NOMO-1 treated with DMSO at 0.1 percent for 48 hours (cell line): ENCODE measurements around the gene PGAP3.
"Not testable (repeated sequence)": the region's sequence is repeated elsewhere in the genome, so short reads cannot be mapped to it uniquely, and the experiment has no call there.

Source experiments
- DNase-seq: peaks from one replicate; lab custom pipeline; 2025; ENCODE audit not compliant: unreplicated experiment; lab: John Stamatoyannopoulos, UW

PGAP3 gene

DNA sequence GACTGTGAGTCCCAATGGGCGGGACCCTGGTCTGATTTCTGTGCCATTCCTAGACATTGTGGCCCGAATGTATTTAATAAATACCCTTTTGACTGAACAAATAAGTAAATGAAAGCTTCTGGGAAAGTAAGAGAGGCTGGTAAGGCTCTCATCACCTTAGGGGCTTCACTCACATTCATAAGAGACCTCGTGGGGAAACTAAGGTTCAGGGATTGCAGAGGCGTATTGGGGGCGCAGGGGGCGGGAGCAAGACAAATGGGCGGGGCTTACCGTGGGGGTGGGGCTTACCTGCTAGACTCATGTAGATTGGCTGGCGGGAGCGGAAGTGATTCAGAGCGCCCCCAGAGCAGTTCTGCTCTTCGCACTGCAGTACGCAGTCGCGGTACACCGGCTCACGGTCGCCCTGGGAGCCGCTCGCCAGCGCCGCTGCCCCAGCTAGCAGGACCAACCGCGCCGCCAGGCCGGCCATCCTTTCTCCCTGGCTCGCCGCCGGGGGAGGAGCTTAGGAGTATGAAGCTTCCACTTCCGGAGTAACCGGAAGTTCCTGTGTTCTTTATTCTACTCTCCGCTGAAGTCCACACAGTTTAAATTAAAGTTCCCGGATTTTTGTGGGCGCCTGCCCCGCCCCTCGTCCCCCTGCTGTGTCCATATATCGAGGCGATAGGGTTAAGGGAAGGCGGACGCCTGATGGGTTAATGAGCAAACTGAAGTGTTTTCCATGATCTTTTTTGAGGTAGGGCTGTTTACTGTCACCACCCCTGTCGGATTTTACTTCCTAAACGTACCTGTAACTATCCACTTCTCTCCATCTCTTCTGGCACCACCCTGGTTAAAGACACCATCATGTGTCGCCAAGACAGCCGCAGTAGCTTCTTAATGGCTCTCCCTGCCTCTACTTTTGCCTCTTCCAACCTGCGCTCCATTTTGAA is at the start of gene PGAP3:
Gene PGAP3, minus strand, starts transcription at position 512 of the 929 bp plus-strand sequence. Its CDS starts 43 bp downstream, at position 469.
- peak; percentile 83 for DNase-seq

DNA sequence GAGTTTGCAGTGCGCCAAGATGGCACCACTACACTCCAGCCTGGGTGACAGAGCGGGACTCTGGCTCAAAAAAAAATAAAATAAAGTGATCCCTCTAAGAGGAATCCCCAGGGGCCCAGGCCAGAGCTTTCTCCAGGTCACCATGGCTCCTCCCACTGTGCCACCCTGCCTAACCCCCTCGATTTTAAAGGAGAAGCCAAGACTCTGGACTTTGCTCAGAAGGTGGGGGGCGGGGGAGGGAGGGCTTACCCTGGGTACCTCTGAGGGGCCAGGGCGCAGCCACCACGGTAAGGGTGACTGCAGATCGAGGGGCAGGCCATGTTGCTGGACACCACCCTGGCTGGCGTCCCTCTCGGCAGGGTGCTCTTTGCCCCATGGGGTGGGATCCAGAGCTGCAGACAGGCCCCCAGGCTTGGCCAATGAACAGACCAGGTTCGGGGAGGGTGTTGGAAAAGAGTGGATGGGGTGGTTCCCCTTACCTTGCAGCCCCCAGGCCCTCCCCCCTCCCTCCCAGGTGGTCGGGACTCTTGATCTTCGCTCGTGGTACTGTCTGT is 49.4 kb upstream of the PGAP3 start:
- no peak for DNase-seq

DNA sequence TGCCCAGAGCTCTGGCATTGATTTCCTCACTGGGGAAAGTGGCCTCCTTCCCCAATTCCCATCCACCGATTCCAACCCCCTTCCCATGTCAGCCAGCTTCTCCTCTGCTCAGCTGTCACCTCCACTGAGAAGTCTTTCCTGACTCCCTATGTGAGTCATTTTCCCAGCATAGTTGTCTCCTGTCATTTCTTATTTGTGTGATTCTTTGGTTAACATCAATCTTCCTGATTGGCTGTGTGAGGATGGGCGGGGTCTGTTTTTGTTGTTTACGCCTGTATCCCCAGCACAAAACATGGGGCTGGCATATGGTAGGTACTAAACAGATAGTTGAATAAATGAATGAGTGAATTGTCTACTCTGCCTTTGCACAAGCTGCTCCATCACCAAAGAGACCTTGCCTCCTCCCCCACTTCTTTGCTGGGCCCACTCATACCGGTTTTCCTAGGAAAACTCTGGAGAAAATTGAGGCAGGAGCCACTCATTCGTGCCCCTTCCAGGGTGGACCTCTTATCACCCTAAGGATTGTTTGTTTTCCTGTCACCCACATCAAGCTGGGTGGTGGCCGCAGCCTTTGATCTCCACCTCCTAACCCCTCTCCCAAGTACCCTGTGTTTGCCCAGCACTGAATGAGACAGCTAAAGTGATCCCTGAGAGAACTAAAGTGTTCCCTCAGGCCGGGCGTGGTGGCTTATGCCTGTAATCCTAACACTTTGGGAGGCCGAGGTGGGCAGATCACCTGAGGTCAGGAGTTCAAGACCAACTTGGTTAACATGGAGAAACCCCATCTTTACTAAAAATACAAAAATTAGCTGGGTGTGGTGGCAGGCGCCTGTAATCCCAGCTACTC is 48.7 kb upstream of the PGAP3 start:
- DNase-seq = no peak

DNA sequence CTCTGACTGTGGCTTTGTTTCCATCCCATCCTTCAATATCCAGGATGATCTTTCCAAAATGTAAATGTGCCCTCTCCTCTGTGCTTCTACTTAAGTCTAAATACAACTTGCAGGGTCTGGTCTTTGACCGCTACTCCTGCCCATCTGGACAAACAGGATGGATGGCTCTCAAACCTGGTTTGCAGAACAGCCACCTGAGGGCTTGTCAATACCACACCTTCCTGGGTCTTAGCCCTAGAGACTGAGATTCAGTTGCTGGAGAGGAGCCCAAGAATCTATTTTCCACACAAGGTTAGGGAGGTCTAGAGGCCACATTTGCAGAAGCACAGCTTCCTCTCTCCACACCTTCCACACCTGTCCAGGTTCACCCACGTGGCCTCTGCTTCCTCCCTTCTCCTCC is 48.0 kb upstream of the PGAP3 start:
- no peak for DNase-seq

DNA sequence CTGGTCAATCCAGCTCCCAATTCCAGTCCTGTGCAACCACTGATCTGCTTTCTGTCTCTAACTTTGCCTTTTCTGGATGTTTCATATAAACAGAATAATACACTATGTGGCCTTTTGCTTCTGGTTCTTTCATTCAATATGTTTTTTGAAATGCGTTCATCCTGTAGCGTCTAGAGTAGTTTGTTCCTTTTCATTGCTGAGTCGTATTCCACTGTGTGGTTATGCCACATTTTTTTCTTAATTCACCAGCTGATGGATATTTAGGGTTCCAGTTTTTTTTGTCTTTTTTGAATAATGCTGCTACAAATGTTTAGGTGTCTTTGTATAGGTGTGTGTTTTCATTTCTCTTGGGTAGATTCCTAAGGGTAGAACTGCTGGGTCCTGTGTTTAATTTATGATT is 44.7 kb upstream of the PGAP3 start:
- DNase-seq = no peak

- peak; percentile 69 for DNase-seq
These were observed 42.5 kb upstream of the PGAP3 start, which contains the start of gene MIEN1 for GRCh38 chr17:39730095-39730921. Gene MIEN1 (minus strand): TSS chr17:39730532. CDS start chr17:39730495, 37 bp downstream.

DNA sequence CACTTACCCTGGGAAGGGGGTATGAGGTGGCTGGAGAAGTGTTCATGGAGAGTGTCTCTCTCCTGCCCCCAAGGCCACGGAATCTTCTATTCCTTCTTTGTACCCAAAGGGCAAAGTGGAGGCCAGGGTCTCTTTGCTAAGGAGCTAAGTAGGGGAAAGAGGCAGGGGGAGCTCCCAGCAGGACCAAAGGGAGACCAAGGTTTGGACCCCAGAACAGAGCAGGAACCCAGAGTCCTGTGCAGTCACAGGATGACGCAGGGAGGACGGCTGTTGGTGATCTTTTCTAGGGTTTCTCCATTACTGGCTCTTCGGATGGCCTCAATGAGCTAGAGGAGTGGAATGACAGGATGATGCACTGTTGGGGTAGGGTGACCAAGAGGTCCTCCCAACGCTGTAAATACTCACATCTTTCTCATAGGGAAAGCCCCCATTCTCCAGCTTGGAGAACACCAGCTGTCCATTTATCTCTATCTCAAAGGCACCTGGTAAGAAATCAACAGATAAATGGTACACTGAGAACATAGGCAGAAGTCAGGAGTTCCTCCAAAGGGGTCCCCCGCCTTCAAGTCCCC is 41.5 kb upstream of the PGAP3 start:
- no peak for DNase-seq

GRCh38 chr17:39727556-39727955 is 39.7 kb upstream of the PGAP3 start:
- no peak for DNase-seq

GRCh38 chr17:39726617-39727016 is 38.8 kb upstream of the PGAP3 start:
- DNase-seq = no peak

GRCh38 chr17:39725923-39726322 is 38.1 kb upstream of the PGAP3 start:
- DNase-seq = not testable (repeated sequence)

DNA sequence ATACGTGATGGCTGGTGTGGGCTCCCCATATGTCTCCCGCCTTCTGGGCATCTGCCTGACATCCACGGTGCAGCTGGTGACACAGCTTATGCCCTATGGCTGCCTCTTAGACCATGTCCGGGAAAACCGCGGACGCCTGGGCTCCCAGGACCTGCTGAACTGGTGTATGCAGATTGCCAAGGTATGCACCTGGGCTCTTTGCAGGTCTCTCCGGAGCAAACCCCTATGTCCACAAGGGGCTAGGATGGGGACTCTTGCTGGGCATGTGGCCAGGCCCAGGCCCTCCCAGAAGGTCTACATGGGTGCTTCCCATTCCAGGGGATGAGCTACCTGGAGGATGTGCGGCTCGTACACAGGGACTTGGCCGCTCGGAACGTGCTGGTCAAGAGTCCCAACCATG is 36.9 kb upstream of the PGAP3 start:
- no peak for DNase-seq

DNA sequence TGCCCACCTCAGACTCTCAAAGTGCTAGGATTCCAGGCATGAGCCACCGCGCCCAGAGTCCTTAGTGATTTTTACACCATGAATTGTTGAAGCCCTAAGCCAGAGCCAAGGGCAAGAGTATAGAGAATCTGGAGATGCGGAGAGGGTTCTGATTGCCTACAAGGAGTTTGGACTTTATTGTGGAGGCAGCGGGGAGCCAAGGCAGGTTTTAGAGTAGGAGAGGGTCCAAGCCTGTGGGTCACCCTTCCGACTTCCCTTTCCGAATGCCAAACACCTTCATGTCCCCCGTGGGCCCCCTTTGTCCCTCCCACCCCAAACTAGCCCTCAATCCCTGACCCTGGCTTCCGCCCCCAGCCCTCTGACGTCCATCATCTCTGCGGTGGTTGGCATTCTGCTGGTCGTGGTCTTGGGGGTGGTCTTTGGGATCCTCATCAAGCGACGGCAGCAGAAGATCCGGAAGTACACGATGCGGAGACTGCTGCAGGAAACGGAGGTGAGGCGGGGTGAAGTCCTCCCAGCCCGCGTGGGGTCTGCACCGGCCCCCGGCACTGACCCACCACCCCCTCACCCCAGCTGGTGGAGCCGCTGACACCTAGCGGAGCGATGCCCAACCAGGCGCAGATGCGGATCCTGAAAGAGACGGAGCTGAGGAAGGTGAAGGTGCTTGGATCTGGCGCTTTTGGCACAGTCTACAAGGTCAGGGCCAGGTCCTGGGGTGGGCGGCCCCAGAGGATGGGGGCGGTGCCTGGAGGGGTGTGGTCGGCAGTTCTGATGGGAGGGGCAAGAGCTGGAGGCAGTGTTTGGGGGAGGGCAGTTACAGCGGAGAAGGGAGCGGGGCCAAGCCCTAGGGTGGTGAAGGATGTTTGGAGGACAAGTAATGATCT is 35.4 kb upstream of the PGAP3 start:
- DNase-seq = no peak

DNA sequence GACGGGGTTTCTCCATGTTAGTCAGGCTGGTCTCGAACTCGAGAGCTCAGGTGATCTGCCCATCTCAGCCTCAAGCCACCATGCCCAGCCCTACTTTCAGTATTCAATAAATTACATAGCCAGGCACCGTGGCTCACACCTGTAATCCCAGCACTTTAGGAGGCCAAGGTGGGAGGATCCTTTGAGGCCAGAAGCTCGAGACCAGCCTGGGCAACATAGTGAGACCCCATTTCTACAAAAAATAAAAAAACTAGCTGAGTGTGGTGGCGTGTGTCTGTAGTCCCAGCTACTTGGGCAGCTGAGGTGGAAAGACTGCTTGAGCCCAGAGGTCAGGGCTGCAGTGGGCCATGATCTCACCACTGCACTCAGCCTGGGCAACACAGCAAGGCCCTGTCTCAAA is 34.2 kb upstream of the PGAP3 start:
- DNase-seq = no peak

GRCh38 chr17:39719563-39720355 is 31.9 kb upstream of the PGAP3 start:
- no peak for DNase-seq

- DNase-seq = no peak
These were observed 29.8 kb upstream of the PGAP3 start for GRCh38 chr17:39717660-39718059.

DNA sequence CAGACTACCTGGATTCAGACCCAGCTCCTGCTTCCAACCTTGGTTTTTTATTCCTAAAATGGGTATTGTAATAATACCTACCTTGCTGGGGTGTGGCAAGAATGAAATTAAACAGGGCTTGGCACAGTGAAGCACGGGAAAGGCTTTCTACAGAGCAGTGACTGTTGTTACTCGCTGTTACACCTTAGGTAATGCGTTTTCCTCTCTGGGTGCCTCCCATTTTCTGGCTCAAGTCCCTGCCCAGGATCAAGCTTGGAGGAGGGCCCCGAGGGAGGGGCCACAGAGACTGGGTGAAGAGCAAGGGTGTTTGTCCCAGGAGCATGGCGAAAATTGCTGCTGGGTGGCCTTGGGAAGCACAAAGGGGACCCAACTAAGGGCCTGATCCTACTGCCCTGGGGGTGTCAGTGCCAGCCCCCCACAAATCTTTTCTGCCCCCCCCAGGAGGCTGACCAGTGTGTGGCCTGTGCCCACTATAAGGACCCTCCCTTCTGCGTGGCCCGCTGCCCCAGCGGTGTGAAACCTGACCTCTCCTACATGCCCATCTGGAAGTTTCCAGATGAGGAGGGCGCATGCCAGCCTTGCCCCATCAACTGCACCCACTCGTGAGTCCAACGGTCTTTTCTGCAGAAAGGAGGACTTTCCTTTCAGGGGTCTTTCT is 29.2 kb upstream of the PGAP3 start:
- DNase-seq = no peak

DNA sequence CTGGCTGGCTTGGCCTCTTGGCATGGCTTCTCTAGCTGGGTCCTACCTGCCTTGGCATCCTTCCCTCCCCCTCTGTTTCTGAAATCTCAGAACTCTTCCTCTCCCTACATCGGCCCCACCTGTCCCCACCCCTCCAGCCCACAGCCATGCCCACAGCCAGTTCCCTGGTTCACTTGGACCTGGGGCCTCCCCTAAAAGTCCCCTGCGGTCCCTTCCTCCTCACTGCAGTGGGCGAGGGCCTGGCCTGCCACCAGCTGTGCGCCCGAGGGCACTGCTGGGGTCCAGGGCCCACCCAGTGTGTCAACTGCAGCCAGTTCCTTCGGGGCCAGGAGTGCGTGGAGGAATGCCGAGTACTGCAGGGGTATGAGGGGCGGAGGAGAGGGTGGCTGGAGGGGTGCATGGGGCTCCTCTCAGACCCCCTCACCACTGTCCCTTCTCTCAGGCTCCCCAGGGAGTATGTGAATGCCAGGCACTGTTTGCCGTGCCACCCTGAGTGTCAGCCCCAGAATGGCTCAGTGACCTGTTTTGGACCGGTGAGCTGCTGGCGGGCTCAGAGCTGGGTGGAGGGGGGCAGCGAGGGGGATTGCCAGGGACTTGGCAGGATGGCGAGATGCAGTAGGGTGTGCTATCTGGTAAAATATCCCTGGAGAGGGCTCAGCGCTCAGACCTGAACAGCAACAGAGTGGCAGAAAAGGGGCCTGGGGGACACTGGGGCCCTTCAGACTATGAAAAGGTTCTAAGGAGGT is 28.4 kb upstream of the PGAP3 start:
- DNase-seq = no peak
